Measurements from ENCODE around the gene UPK2.
"Not testable (repeated sequence)": the region's sequence is repeated elsewhere in the genome, so short reads cannot be mapped to it uniquely, and the experiment has no call there.

UPK2 gene

GRCh38 chr11:118938491-118939403 lies 17.4 kb upstream of the UPK2 start:
- no peak for DNase-seq (ENCODE audit: low read depth)

GRCh38 chr11:118939404-118939915 lies 16.6 kb upstream of the UPK2 start:
- DNase-seq (ENCODE audit: low read depth), result no peak

- no peak for DNase-seq (ENCODE audit: low read depth)
Observed at GRCh38 chr11:118939953-118940598, 16.0 kb upstream of the UPK2 start.

GRCh38 chr11:118947091-118947490 lies 9.0 kb upstream of the UPK2 start:
- no peak for DNase-seq (ENCODE audit: low read depth)

- DNase-seq (ENCODE audit: low read depth), result no peak
Observed at GRCh38 chr11:118948000-118948399, 8.1 kb upstream of the UPK2 start.

GRCh38 chr11:118953265-118953664 lies 2.8 kb upstream of the UPK2 start:
- DNase-seq (ENCODE audit: low read depth), result no peak

GRCh38 chr11:118953976-118954375 lies 2.1 kb upstream of the UPK2 start:
- not testable (repeated sequence) for DNase-seq (ENCODE audit: low read depth)

- DNase-seq (ENCODE audit: low read depth), result no peak
Observed at GRCh38 chr11:118956847-118957469, 860 bp downstream of the UPK2 start.

GRCh38 chr11:118957549-118957948 lies 1.5 kb downstream of the UPK2 start:
- no peak for DNase-seq (ENCODE audit: low read depth)

- no peak for DNase-seq (ENCODE audit: low read depth)
Observed at GRCh38 chr11:118957968-118958367, 1.9 kb downstream of the UPK2 start.

- DNase-seq (ENCODE audit: low read depth), result no peak
Observed at GRCh38 chr11:118958577-118958976, 2.5 kb downstream of the UPK2 start.

GRCh38 chr11:118961189-118961588 lies 5.1 kb downstream of the UPK2 start:
- no peak for DNase-seq (ENCODE audit: low read depth)

- DNase-seq (ENCODE audit: low read depth), result no peak
Observed at GRCh38 chr11:118961591-118961990, 5.5 kb downstream of the UPK2 start.

GRCh38 chr11:118969508-118969907 lies 13.4 kb downstream of the UPK2 start:
- not testable (repeated sequence) for DNase-seq (ENCODE audit: low read depth)

GRCh38 chr11:118971646-118972045 lies 15.5 kb downstream of the UPK2 start, which contains the start of gene FOXR1:
TSS of gene FOXR1 (plus strand) at chr11:118971761. CDS start at chr11:118971932, 171 bp downstream.
- no peak for DNase-seq (ENCODE audit: low read depth)

GRCh38 chr11:118973985-118974384 lies 17.9 kb downstream of the UPK2 start:
- no peak for DNase-seq (ENCODE audit: low read depth)

GRCh38 chr11:118975771-118976709 lies 19.9 kb downstream of the UPK2 start:
- no peak for DNase-seq (ENCODE audit: low read depth)

GRCh38 chr11:118979434-118979833 lies 23.3 kb downstream of the UPK2 start:
- no peak for DNase-seq (ENCODE audit: low read depth)

- DNase-seq (ENCODE audit: low read depth), result no peak
Observed at GRCh38 chr11:118980191-118980881, 24.2 kb downstream of the UPK2 start.

GRCh38 chr11:118984337-118984736 lies 28.2 kb downstream of the UPK2 start:
- not testable (repeated sequence) for DNase-seq (ENCODE audit: low read depth)

GRCh38 chr11:118984825-118985224 lies 28.7 kb downstream of the UPK2 start:
- DNase-seq (ENCODE audit: low read depth), result no peak

Data from GM04504 (cell line).